ENCODE measurements around the gene CCDC174. TPM values are rescaled to one million over a fixed set of nuclear protein-coding genes. Genes with fewer than 3 reads are reported as not detected.

The CCDC174 gene
- total and polyA plus RNA-seq, 10 of the 15 experiments (the other 5 are each of a cell fraction or from before 2014, with no cell fraction given), result 11.6 to 31.3 (median 19.1) TPM

DNA sequence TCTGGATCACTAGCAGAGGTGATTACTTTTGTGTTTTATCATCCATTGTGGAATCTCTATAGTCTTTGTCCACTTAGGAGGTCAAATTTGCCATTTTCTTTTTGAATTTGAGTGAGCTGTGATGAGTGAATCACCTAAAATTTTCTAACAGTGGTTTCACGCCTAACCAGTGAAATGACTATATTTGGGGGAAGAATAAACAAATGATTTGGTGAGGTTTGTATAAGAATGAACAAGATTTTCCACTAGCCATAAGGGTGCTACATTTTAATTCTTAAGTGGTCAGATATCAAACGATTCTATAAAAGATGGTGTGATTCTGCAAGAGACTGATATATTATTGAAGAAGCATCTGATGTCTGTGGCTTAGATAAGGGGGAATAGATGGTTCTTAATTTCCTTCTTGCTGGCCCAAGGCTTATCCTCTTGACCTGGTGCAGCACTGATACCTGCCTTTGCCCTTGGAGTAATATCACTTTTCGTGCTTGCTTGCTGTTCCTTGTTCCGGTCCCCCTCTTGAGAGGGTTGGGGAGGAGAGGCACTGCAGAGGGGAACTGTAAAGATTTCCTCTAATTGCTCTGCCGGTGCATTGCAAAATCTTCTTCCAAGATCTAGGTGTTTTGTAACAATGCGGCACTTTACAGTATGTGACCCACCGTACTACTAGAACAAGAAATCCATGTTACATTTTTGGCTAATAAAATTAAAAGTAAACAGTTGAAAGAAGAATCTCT, 37.9 kb downstream of the CCDC174 start (continued):
- TF ChIP-seq, protein P1, sequence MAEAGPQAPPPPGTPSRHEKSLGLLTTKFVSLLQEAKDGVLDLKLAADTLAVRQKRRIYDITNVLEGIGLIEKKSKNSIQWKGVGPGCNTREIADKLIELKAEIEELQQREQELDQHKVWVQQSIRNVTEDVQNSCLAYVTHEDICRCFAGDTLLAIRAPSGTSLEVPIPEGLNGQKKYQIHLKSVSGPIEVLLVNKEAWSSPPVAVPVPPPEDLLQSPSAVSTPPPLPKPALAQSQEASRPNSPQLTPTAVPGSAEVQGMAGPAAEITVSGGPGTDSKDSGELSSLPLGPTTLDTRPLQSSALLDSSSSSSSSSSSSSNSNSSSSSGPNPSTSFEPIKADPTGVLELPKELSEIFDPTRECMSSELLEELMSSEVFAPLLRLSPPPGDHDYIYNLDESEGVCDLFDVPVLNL (IDR thresholded peaks at IDR 0.05; ENCODE audit: low read depth, low read length), result no peak
- TF ChIP-seq CBFB (IDR thresholded peaks at IDR 0.05; ENCODE audit: low read depth), result peak; percentile 29; the same call in 1 of the 2 replicates
- TF ChIP-seq CHD1 (IDR thresholded peaks at IDR 0.05; ENCODE audit: low read depth, low read length), result no peak
- no peak for TF ChIP-seq GABPA (IDR thresholded peaks at IDR 0.05; ENCODE audit: low read depth)
- peak; percentile 20; the same call in 1 of the 2 replicates for TF ChIP-seq RAD51 (IDR thresholded peaks at IDR 0.05)
- TF ChIP-seq ZNF24 (IDR thresholded peaks at IDR 0.05), result 0 out of 2 replicates have a peak, but pooled peaks have one; percentile 45
- no peak for TF ChIP-seq SUZ12 (IDR thresholded peaks at IDR 0.05; ENCODE audit: unreplicated experiment)
- TF ChIP-seq ZNF687 (IDR thresholded peaks at IDR 0.05), result no peak
- TF ChIP-seq SMC3 (IDR thresholded peaks at IDR 0.05; ENCODE audit: borderline replicate concordance, low read length), result no peak
- TF ChIP-seq DPF2 (IDR thresholded peaks at IDR 0.05), result peak; percentile 89
- TF ChIP-seq ZZZ3 (IDR thresholded peaks at IDR 0.05; ENCODE audit: control insufficient read depth, insufficient read length, low read depth), result no peak
- TF ChIP-seq POLR2AphosphoS2 (IDR thresholded peaks at IDR 0.05; ENCODE audit: low read depth, low read length), result no peak
- TF ChIP-seq ZNF384 (IDR thresholded peaks at IDR 0.05; ENCODE audit: borderline replicate concordance, low read depth, low read length), result no peak
- no peak for TF ChIP-seq HDAC2 (IDR thresholded peaks at IDR 0.05)
- TF ChIP-seq TCF12 (IDR thresholded peaks at IDR 0.05; ENCODE audit: low read depth, low read length), result no peak
- no peak for TF ChIP-seq E4F1 (IDR thresholded peaks at IDR 0.05; ENCODE audit: borderline replicate concordance, partially characterized antibody)
- no peak for TF ChIP-seq PAX8 (IDR thresholded peaks at IDR 0.05)
- peak; percentile 79 for TF ChIP-seq JUND (IDR thresholded peaks at IDR 0.05; ENCODE audit: low read depth, low read length)
- TF ChIP-seq POLR2A (IDR thresholded peaks at IDR 0.05; ENCODE audit: low read depth, low read length), result no peak
- TF ChIP-seq PML (IDR thresholded peaks at IDR 0.05; ENCODE audit: low read length), result no peak
- no peak for TF ChIP-seq ETV6 (conservative IDR thresholded peaks at IDR 0.05 in 1 of 2, IDR thresholded peaks at IDR 0.05 in 1 of 2; ENCODE audit: borderline replicate concordance in 1 of 2, low read depth in 1 of 2)
- no peak for TF ChIP-seq CTCF (IDR thresholded peaks at IDR 0.05 in 2 of 3, conservative IDR thresholded peaks at IDR 0.05 in 1 of 3; ENCODE audit: control insufficient read depth in 2 of 3, extremely low read depth in 1 of 3, insufficient read depth in 1 of 3, low read depth in 3 of 3, low read length in 3 of 3)
